ENCODE data around the gene SORBS1.

SORBS1 gene

GRCh38 chr10:95597788-95598187 lies 36.6 kb upstream of the SORBS1 start:
- Histone ChIP-seq H2AFZ (ENCODE audit: low read depth) (no peak overlapping the region), H3K9ac (no peak overlapping the region), H3K27ac (no peak overlapping the region), H3K36me3 (ENCODE audit: insufficient read depth) (no peaks in the 10 kb centered on the region), H3K4me2 (no peak overlapping the region), H3K27me3 (ENCODE audit: insufficient read depth, low read depth) (no peaks in the 10 kb centered on the region), H3K79me2 (ENCODE audit: insufficient read depth, low read depth) (no peaks in the 10 kb centered on the region), H3K4me3 (IDR thresholded peaks at IDR 0.05; ENCODE audit: insufficient read depth, low read depth, low read length) (no peak overlapping the region), H3K4me1 (ENCODE audit: low read depth, poor library complexity, severe bottlenecking) (no peaks in the 10 kb centered on the region), H4K20me1 (ENCODE audit: insufficient read depth) (no peaks in the 10 kb centered on the region)
- TF ChIP-seq CTCF (conservative IDR thresholded peaks at IDR 0.05; ENCODE audit: low read depth, low read length): no peak

- H4K20me1 ChIP-seq (ENCODE audit: insufficient read depth): no peaks in the 10 kb centered on the region
- no peak overlapping the region for H3K4me3 ChIP-seq (IDR thresholded peaks at IDR 0.05; ENCODE audit: insufficient read depth, low read depth, low read length)
- H3K4me2 ChIP-seq: no peak overlapping the region
- H3K79me2 ChIP-seq (ENCODE audit: insufficient read depth, low read depth): no peaks in the 10 kb centered on the region
- no peak for TF ChIP-seq CTCF (conservative IDR thresholded peaks at IDR 0.05; ENCODE audit: low read depth, low read length)
- no peak overlapping the region for H2AFZ ChIP-seq (ENCODE audit: low read depth)
- no peak overlapping the region for H3K27ac ChIP-seq
- H3K36me3 ChIP-seq (ENCODE audit: insufficient read depth): no peaks in the 10 kb centered on the region
- H3K4me1 ChIP-seq (ENCODE audit: low read depth, poor library complexity, severe bottlenecking): no peaks in the 10 kb centered on the region
- no peak overlapping the region for H3K9ac ChIP-seq
- H3K27me3 ChIP-seq (ENCODE audit: insufficient read depth, low read depth): no peaks in the 10 kb centered on the region
Observed at GRCh38 chr10:95588025-95588424, 26.9 kb upstream of the SORBS1 start.

- Histone ChIP-seq H3K4me3 (IDR thresholded peaks at IDR 0.05; ENCODE audit: insufficient read depth, low read depth, low read length) (no peak overlapping the region), H3K27me3 (ENCODE audit: insufficient read depth, low read depth) (no peaks in the 10 kb centered on the region), H3K4me1 (ENCODE audit: low read depth, poor library complexity, severe bottlenecking) (no peaks in the 10 kb centered on the region), H3K36me3 (ENCODE audit: insufficient read depth) (no peaks in the 10 kb centered on the region), H3K4me2 (no peak overlapping the region), H4K20me1 (ENCODE audit: insufficient read depth) (no peaks in the 10 kb centered on the region), H3K79me2 (ENCODE audit: insufficient read depth, low read depth) (no peaks in the 10 kb centered on the region), H3K9ac (no peak overlapping the region), H2AFZ (ENCODE audit: low read depth) (no peak overlapping the region), H3K27ac (no peak overlapping the region)
- TF ChIP-seq CTCF (conservative IDR thresholded peaks at IDR 0.05; ENCODE audit: low read depth, low read length): no peak
Observed at GRCh38 chr10:95579835-95580535, 18.8 kb upstream of the SORBS1 start.

GRCh38 chr10:95579292-95579691 lies 18.1 kb upstream of the SORBS1 start:
- H3K79me2 ChIP-seq (ENCODE audit: insufficient read depth, low read depth): no peaks in the 10 kb centered on the region
- no peak for TF ChIP-seq CTCF (conservative IDR thresholded peaks at IDR 0.05; ENCODE audit: low read depth, low read length)

More at GRCh38 chr10:95579292-95579691, 18.1 kb upstream of the SORBS1 start:
- no peak overlapping the region for H3K4me2 ChIP-seq
- no peak overlapping the region for H3K4me3 ChIP-seq (IDR thresholded peaks at IDR 0.05; ENCODE audit: insufficient read depth, low read depth, low read length)
- H3K4me1 ChIP-seq (ENCODE audit: low read depth, poor library complexity, severe bottlenecking): no peaks in the 10 kb centered on the region
- H3K36me3 ChIP-seq (ENCODE audit: insufficient read depth): no peaks in the 10 kb centered on the region
- no peaks in the 10 kb centered on the region for H3K27me3 ChIP-seq (ENCODE audit: insufficient read depth, low read depth)
- H2AFZ ChIP-seq (ENCODE audit: low read depth): no peak overlapping the region
- H4K20me1 ChIP-seq (ENCODE audit: insufficient read depth): no peaks in the 10 kb centered on the region
- H3K9ac ChIP-seq: no peak overlapping the region
- H3K27ac ChIP-seq: no peak overlapping the region

Data from KMS-11 (cell line).